GM19372 (cell line): Measurements from ENCODE around the gene CDKAL1.
"Not testable (repeated sequence)": the region's sequence is repeated elsewhere in the genome, so short reads cannot be mapped to it uniquely, and the experiment has no call there.

Experiments used
- ATAC-seq: cut with Tn5 transposase; IDR thresholded peaks from one replicate; pipeline ENCODE4 v1.9.1; 2021; ENCODE audit warnings: mild to moderate bottlenecking, low read depth, moderate library complexity; ENCODE audit not compliant: unreplicated experiment

The CDKAL1 gene

DNA sequence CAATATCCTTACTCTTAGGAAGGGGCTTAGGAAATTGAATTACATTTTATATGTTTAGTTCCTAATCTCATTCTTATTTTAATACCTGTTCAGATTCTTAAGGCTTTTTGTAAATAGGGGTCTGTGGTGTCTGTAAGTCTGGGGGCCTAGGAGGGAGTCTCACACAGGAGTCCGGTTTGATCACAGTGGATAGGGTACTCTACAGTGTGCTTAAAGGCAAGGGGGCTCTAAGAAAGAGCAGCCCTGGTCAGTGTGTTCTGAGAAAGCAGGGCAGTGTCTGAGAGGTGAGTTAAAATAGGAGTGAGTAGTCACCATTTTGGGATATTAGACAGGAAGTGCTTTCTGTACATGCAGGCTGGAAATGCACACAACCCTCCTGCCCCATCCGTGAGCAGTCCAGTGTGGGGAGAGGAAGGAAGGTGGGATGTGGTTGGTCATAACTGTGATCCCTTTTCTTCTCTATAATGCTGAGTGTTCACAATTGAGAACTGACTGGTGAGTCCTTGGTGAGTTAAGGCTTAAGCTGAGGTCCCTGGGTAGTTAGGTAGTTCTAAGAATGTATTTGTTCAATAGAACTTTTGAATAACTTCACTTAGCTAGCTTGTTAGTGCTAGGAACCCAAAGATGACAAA lies 50.0 kb downstream of the CDKAL1 start:
- ATAC-seq, result no peak

DNA sequence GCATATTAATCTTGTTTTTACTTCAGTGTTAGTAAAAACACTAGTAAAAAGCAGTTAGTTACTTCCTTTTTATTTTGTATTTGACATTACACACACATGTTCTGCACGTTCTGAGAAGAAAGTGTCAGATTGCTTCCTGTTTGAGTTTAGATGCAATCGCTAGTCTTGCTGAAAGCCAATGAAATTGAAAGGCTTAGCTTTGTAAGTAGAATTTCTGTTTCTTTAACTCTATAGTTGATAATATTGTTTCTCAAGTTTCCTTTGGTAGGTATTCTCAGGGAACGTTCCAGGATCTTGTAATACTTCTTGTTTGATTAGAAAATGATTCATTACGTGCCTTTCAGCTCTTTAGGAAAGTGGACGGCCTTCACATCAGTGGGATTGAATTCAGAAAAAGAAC lies 55.0 kb downstream of the CDKAL1 start:
- no peak for ATAC-seq

DNA sequence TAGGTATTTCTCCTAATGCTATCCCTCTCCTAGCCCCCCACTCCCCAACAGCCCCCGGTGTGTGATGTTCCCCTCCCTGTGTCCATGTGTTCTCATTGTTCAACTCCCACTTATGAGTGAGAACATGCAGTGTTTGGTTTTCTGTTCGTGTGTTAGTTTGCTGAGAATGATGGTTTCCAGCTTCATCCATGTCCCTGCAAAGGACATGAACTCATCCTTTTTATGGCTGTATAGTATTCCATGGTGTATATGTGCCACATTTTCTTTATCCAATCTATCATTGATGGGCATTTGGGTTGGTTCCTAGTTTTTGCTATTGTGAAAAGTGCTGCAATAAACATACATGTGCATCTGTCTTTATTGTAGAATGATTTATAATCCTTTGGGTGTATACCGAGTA lies 56.2 kb downstream of the CDKAL1 start:
- ATAC-seq, result not testable (repeated sequence)

DNA sequence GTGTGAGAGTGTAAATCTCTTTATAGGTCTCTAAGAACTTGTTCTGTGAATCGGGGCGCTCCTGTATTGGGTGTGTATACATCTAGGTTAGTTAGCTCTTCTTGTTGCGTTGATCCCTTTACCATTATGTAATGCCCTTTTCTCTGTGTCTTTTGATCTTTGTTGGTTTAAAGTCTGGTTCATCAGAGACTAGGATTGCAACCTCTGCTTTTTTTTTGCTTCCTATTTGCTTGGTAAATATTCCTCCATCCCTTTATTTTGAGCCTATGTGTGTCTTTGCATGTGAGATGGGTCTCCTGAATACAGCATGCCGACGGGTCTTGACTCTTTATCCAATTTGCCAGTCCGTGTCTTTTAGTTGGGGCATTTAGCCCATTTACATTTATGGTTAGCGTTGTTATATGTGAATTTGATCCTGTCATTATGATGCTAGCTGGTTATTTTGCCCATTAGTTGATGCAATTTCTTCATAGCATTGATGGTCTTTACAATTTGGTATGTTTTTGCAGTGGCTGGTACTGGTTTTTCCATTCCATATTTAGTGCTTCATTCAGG lies 60.1 kb downstream of the CDKAL1 start:
- ATAC-seq, result not testable (repeated sequence)

DNA sequence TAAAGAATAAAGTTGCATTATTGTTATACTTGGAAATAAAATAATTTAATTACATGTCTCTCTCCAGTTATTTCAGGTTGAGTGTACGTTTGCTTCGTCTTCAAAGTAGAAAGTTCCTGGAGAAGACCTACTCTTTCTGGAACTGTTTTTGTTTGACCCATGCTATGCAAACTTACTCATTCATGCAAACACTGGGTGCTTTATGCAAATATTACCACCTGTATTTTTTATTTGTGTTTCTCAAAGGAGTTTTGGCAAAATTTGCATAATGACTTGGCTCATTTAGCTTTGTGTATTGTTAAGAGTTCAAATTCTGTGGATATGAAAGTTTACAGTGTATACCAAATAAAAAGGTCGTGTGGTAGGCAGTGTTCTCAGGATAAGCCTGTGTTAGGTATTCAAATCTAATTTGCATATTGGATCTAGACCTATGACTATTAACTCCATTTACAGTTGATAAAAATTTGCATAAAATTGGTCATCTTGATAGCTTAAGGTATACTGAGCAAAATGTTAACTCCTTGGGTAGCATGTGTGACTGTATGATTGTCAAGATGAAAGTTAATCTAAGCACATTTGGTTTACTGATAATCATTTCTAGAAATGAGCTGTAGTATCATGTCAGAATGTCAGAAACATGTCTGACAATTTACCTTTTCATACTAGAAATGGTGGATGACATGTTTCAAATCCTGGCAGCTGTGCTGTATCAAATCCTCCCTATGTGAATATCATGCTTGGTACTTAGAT lies 65.2 kb downstream of the CDKAL1 start:
- no peak for ATAC-seq

DNA sequence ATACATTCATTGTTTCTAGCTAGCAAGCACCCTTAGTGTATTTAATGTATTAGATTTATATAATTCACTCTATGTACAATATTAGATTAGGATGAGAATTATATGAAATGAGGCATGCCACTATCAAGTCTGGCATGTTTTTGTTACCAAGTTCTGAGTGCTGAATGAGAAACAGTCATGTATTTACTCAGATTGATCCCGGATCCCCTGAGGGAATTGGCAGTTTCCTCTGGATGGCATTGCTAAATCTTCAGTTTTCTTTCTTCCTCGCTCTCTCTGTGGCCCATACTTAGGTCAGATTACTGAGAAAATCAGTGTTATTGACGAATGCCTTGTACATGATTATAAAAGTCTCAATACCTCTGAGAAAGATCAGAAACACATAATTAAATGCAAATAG lies 66.6 kb downstream of the CDKAL1 start:
- ATAC-seq, result no peak

DNA sequence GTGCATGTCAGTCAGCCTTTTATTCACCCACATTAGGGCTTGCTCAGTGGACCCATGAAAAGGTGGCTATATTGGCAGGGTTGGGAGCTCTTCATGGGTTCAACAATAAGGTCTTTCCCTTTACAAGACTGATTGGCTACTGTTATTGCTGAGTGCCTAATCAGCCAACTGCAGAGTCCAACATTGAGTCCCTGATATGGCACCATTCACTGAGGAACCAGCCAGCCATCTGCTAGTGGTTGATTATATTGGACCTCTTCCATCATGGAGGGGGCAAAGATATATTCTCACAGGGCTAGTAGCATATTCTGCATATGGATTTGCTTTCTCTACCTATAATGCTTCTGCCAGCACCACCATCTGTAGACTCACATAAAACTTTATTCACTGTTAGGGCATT lies 69.9 kb downstream of the CDKAL1 start:
- no peak for ATAC-seq

DNA sequence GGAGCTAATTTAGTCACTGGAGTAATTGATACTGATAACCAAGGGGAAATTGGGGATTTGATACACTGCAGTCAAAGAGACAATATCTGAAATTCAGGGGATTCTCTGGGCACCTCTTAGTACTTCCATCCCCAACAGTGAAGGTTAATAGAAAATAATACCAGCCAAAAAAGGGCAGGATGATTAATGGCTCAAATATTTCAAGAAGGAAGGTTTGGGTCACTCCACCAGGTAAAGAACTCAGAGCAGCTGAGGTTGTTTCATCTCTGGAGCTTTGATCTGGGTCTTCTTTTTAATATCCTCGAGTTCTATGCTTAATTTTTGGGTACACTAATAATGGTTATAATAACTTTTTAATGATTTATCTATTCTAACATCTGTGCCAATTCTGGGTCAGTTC lies 70.8 kb downstream of the CDKAL1 start:
- ATAC-seq, result no peak

DNA sequence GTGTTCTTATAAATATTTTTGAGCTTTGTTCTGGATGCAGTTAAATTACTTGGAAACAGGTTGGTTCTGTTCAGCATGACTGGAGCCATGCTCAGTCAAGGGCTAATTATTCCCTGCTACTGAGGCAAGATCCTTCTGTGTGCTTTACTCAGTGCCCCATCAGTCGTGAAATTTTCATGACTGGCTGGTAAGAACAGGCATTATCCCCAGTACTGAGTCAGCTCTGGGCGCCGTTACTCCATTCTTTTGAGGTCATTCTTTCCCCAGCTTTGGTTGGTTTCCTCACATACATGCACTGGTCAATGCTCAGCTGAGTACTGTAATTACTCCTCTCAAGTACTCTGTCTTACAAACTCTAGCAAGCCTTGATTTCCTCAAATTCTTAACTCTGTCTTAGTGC lies 71.3 kb downstream of the CDKAL1 start:
- ATAC-seq, result no peak

DNA sequence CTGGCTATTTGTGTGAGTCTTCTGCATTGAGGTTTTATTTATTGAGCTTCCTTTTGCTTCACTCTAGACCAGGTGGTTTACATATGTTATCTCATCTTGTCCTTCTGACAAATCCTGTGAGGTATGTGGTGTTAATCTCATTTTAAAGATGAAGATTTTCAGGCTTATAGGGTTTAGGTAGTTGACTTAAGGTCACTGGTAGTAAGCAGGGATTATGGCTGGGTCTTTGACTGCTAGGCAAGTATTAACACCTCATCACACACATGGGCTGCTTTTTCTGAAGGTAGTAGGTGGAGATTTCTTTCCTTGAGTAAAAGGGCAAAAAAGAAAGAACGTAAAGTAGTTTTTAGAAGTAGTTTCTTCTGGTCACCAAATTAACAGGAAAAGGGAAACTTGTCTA lies 72.6 kb downstream of the CDKAL1 start:
- no peak for ATAC-seq

DNA sequence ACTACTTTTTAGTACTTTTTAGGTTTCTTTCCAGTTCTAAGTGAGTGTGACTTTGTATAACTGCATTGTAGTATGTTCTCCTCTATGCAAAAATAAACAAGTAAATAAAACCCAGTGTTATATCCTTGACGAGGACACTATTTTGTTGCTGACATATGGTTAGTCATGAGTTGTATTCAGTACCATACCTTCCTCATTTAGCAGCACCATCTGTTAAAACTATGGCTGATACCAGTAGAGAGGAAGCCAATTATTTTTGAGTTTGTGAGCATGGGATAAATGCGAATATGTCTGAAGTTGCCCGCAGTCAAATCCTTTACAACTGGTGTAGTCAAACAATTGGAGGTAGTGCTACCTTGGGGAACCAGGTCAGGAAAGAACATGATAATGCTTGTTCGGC lies 74.1 kb downstream of the CDKAL1 start:
- no peak for ATAC-seq

DNA sequence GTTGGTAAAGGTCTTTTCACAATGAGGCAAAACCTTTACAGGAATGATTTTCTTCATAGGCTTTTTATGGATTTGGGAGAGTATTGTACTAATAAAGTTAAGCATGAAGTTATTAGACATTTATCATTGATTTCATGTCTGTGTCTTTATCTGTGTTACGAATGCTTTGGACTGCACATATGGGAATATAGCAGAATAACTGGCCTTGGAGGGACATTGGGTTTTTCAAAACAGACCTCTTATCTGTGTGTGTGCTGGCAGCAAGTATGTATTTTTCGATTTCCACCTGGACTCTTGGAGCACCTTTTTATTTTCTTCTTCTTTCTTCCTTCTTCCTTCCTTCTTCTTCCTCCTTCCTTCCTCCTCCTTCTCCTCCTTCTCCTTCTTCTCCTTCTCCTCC lies 74.6 kb downstream of the CDKAL1 start:
- no peak for ATAC-seq

DNA sequence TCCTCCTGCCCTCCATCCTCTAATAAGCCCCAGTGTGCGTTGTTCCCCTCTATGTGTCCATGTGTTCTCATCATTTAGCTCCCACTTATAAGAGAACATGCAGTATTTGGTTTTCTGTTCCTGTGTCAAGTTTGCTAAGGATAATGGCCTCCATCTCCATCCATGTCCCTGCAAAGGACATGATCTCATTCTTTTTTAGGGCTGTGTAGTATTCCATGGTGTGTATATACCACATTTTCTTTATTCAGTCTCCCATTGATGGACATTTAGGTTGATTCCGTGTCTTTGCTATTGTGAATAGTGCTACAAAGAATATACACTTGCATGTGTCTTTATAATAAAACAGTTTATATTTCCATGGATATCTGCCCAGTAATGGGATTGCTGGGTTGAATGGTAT lies 75.7 kb downstream of the CDKAL1 start:
- ATAC-seq, result not testable (repeated sequence)

DNA sequence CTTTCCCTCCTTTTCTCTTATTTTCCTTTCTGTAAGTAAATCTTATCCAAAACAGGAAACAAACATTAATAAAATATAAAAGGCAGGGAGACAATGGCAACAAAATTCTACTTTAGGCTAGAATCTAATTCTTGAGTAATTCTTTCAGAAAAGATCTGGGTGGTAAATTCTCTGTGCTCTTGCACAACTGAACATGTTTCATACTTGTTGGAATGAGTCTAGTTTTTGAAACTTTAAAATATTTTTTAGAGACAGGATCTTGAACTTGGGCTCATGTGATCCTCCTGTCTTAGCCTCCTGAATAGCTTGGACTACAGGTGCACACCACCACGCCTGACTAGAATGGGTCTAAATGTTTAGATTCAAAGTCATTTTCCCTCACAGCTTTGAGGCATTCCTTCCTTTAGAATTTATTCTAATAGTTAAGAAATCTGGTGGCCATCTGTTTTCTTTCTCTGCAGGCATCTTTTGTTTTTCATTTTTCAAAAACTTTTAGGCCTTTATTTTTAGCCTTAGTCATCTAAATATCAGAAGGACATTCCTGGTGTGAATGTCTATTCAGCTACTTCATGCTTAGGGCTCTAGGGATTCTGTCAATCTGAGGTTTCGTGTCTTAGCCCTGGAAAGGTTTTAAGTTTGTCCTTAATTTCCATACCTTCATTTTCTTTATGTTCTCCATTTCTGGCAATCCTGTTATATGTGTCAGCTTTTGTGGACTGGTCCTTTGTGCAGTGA lies 76.5 kb downstream of the CDKAL1 start:
- ATAC-seq, result no peak

DNA sequence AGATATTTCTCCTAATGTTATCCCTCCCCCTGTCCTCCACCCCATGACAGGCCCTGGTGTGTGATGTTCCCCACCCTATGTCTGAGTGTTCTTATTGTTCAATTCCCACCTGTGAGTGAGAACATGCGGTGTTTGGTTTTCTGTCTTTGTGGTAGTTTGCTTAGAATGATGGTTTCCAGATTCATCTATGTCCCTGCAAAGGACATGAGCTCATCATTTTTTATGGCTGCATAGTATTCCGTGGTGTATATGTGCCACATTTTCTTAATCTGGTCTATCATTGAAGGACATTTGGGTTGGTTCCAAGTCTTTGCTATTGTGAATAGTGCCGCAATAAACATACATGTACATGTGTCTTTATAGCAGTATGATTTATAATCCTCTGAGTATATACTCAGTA lies 83.3 kb downstream of the CDKAL1 start:
- ATAC-seq, result not testable (repeated sequence)

DNA sequence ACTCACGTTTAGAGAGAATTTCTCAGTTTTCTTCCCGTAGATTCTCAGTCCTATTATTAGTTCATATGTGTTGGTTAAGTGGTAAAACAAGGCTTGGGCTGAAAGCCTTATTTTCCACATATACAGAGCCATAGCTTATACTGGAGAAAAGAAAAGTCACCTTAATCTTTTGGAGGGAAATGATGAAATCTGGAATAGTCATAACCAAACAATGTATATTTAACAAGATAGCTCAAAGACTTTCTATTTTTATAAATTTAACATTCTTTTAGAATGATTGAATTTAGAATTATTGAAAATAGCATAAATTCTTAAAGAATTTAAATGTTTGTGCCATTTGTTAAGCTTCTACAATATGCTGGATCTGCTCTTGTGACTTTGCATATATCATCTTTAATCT lies 85.8 kb downstream of the CDKAL1 start:
- no peak for ATAC-seq

DNA sequence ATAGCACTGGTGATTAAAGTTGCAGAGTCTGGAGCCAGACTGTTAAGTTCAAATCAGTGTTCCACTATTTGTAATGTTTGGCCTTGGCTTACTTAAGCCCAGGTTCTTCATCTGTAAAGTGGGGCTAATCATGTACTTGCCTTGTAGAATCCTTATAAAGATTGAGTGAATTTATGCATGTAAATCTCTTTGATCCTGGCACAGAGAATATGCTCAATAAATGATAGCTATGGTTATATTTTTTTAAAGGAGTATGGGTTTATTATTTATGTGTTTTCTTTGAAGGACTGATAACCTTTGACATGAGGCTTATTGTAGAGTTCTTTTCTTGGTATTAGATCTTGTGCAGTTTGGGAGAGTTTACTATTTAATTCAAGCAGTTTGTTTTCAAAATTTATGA lies 89.5 kb downstream of the CDKAL1 start:
- ATAC-seq, result no peak

DNA sequence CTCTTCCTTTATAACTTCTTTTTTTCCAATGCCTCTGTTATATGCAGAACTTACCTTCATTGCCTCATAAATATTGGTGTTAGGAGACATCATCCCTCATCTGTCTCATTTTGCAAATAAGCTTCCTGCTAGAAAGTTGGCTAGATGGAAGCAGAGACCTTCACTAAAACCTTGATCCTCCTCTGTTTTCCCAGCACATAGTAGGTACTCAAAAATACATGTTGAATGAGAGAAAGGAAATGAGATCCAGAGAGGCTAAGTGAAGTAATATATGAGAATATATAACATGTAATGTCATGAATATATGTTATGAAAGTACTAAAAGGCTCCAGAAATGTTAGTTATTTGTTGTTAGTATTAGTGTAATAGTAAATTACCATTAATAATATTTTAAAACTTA lies 91.9 kb downstream of the CDKAL1 start:
- no peak for ATAC-seq

DNA sequence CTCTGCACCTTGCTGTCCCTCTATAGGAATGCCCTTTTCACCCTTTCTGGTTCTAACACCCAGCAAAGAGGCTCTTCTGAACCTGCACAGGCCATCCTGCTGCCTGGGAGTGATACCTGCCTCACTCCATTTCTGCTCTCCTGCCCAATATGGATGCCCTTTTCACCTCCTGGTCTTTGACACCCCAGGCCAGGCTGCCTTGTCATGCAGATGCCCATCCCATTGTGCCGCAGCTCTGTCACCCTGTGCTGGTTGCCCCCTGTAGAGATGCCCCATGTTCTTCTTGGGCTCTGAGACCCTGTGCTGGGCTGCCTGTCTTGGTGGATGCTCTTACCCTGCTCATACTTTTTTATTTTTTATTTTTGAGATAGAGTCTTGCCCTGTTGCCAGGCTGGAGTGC lies 95.3 kb downstream of the CDKAL1 start:
- no peak for ATAC-seq

DNA sequence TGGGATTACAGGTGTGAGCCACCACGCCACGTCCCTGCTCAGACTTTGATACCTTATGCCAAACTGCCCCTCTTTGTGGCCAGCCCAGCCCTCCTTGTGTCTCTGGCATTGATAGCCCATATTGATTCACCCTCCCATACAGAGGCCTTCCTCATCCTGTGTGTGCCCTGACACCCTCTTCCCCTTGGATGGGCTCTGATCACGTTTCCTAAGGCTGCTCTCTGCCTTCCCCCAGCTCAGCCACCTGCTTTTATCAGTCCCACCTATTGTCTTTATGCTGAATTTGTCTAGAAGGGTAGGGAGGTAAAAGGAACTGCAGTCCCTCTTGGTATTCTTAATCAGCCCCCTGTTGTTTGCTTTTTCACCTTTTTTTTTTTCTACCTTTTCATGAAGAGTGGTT lies 95.9 kb downstream of the CDKAL1 start:
- no peak for ATAC-seq
